Small intestine (tissue), 7 donors: Measurements from ENCODE around the gene TWIST2. TPM values are rescaled to one million over a fixed set of nuclear protein-coding genes. Genes with fewer than 3 reads are reported as not detected.

ENCODE experiments used
- DNase-seq, 2 donors: peaks; one replicate each; pipeline versions ENCODE4 v3.0.0 to v3.0.0-alpha.2; 2013
- FAIRE-seq: peaks from 2 replicates; lab custom pipeline; 2012; peaks lifted over from hg19 to GRCh38; lab: Jason Lieb, UNC
- H3K27ac ChIP-seq, 3 donors: one replicate each; pipeline ENCODE4 v1.5.1; 2013; ENCODE audit warnings: low read length in 2 of 3, mild to moderate bottlenecking in 2 of 3, control low read depth in 1 of 3, inconsistent platforms in 1 of 3, low read depth in 1 of 3, moderate library complexity in 1 of 3
- H3K27me3 ChIP-seq, 3 donors: one replicate each; pipeline ENCODE4 v1.6.1; 2013; ENCODE audit warnings: low read length in 3 of 3, inconsistent platforms in 1 of 3; ENCODE audit not compliant: control insufficient read depth in 3 of 3, insufficient read depth in 3 of 3
- H3K36me3 ChIP-seq, 3 donors: one replicate each; pipeline ENCODE4 v1.6.1; 2013; ENCODE audit warnings: low read length in 3 of 3, inconsistent platforms in 1 of 3, low read depth in 1 of 3, mild to moderate bottlenecking in 1 of 3, moderate library complexity in 1 of 3; ENCODE audit not compliant: control insufficient read depth in 3 of 3, insufficient read depth in 2 of 3
- H3K4me1 ChIP-seq, 3 donors: one replicate each; pipeline ENCODE4 v1.6.1; 2013; ENCODE audit warnings: low read length in 2 of 3, inconsistent platforms in 1 of 3, low read depth in 1 of 3, mild to moderate bottlenecking in 1 of 3, moderate library complexity in 1 of 3; ENCODE audit not compliant: control insufficient read depth in 3 of 3, insufficient read depth in 2 of 3
- H3K4me3 ChIP-seq, 3 donors: one replicate each; pipeline ENCODE4 v1.5.1; 2013; ENCODE audit warnings: low read length in 3 of 3, control low read depth in 1 of 3, inconsistent platforms in 1 of 3, low read depth in 1 of 3, mild to moderate bottlenecking in 1 of 3, moderate library complexity in 1 of 3
- H3K9me3 ChIP-seq, 2 donors: one replicate each; pipeline ENCODE4 v1.6.1; 2013; ENCODE audit warnings: low read depth in 1 of 2, low read length in 1 of 2; ENCODE audit not compliant: control insufficient read depth in 2 of 2, insufficient read depth in 1 of 2
- WGBS, 3 donors: extraction: QIAGEN DNeasy Blood & Tissue Kit; methylation state at CpG; one replicate each; pipeline ENCODE4 v1.1.7; 2013; 5-methylcytosine and 5-hydroxymethylcytosine counted together
- polyA plus RNA-seq, 4 donors: library from polyadenylated mRNA; stranded (reverse) in 3 of 4; unstranded in 1 of 4; fragments of 200-250 nt in 3 of 4; fragments of 120-200 nt in 1 of 4; gene quantifications; one replicate each; pipeline versions ENCODE4 v1.2.1 to v1.2.3, GENCODE V29; 2013
- donor health status: healthy with polysubstance abuse.
- donor health status: control.
- donor health status: control.
- donor health status: Bipolar disorder and iron deficiency.
- donor health status: healthy.

The TWIST2 gene
- polyA plus RNA-seq, 4 donors, result 1.7 to 7.9 (median 3.0) TPM; not detected in 1

- Histone ChIP-seq H3K4me1 (no peaks in the 10 kb centered on the region), H3K27ac (no peak overlapping the region), H3K9me3 (no peaks in the 10 kb centered on the region), H3K27me3 (no peaks in the 10 kb centered on the region), H3K4me3 (no peak overlapping the region), H3K36me3 (no peaks in the 10 kb centered on the region)
- no peak for DNase-seq
- FAIRE-seq, result no peak
- 70 to 89% (median 84%) methylated on average over 4 of the region's 4 CpGs for WGBS, 3 donors
Observed at GRCh38 chr2:238879621-238880377, 31.9 kb downstream of the TWIST2 start.

- Histone ChIP-seq H3K9me3 (no peaks in the 10 kb centered on the region), H3K36me3 (no peaks in the 10 kb centered on the region), H3K27me3 (no peaks in the 10 kb centered on the region), H3K27ac (no peak overlapping the region), H3K4me3 (no peak overlapping the region), H3K4me1 (no peaks in the 10 kb centered on the region)
- no peak for FAIRE-seq
- no peak for DNase-seq
- WGBS, 3 donors, result 58 to 77% (median 74%) methylated on average over 7 of the region's 7 CpGs
Observed at GRCh38 chr2:238881353-238882081, 33.6 kb downstream of the TWIST2 start.

GRCh38 chr2:238882082-238882755 lies 34.3 kb downstream of the TWIST2 start:
- Histone ChIP-seq H3K27ac (no peak overlapping the region), H3K36me3 (no peaks in the 10 kb centered on the region), H3K4me1 (no peaks in the 10 kb centered on the region), H3K9me3 (no peaks in the 10 kb centered on the region), H3K4me3 (no peak overlapping the region), H3K27me3 (no peaks in the 10 kb centered on the region)
- DNase-seq (no peak), FAIRE-seq (no peak)
- WGBS, 3 donors, result 62 to 81% (median 66%) methylated on average over 6 of the region's 6 CpGs

GRCh38 chr2:238883421-238883901 lies 35.6 kb downstream of the TWIST2 start:
- no peak for DNase-seq
- no peaks in the 10 kb centered on the region for H3K9me3 ChIP-seq
- no peak overlapping the region for H3K4me3 ChIP-seq
- WGBS, 3 donors, result 75 to 93% (median 81%) methylated on average over 9 of the region's 9 CpGs
- no peaks in the 10 kb centered on the region for H3K4me1 ChIP-seq
- peaks cover 0 to 2% (median 0%) of the 10 kb centered on the region in 3 donors for H3K36me3 ChIP-seq
- H3K27ac ChIP-seq, result no peak overlapping the region
- peaks cover 0 to 2% (median 0%) of the 10 kb centered on the region in 3 donors for H3K27me3 ChIP-seq
- FAIRE-seq, result no peak

- Histone ChIP-seq H3K27me3 (peaks cover 0 to 2% (median 0%) of the 10 kb centered on the region in 3 donors), H3K4me1 (no peaks in the 10 kb centered on the region), H3K4me3 (no peak overlapping the region), H3K36me3 (peaks cover 0 to 2% (median 0%) of the 10 kb centered on the region in 3 donors), H3K27ac (no peak overlapping the region), H3K9me3 (no peaks in the 10 kb centered on the region)
- 72 to 86% (median 82%) methylated on average over 19 of the region's 19 CpGs for WGBS, 3 donors
- FAIRE-seq (no peak), DNase-seq (no peak)
Observed at GRCh38 chr2:238884122-238884811, 36.4 kb downstream of the TWIST2 start.

- Histone ChIP-seq H3K36me3 (peaks cover 0 to 2% (median 0%) of the 10 kb centered on the region in 3 donors), H3K27me3 (peaks cover 0 to 2% (median 0%) of the 10 kb centered on the region in 3 donors), H3K4me3 (no peak overlapping the region), H3K9me3 (no peaks in the 10 kb centered on the region), H3K4me1 (no peaks in the 10 kb centered on the region), H3K27ac (no peak overlapping the region)
- DNase-seq (no peak), FAIRE-seq (no peak)
- WGBS, 3 donors, result 83 to 89% (median 86%) methylated on average over 14 of the region's 14 CpGs
Observed at GRCh38 chr2:238884812-238885408, 37.0 kb downstream of the TWIST2 start.

- H3K27me3 ChIP-seq, result peaks cover 0 to 2% (median 0%) of the 10 kb centered on the region in 3 donors
- H3K27ac ChIP-seq, result no peak overlapping the region
- DNase-seq (no peak), FAIRE-seq (no peak)
- 60 to 79% (median 60%) methylated on average over 13 of the region's 13 CpGs for WGBS, 3 donors
- no peak overlapping the region for H3K4me3 ChIP-seq
- no peaks in the 10 kb centered on the region for H3K9me3 ChIP-seq
- peaks cover 0 to 2% (median 0%) of the 10 kb centered on the region in 3 donors for H3K36me3 ChIP-seq
- no peaks in the 10 kb centered on the region for H3K4me1 ChIP-seq
Observed at GRCh38 chr2:238886453-238887094, 38.7 kb downstream of the TWIST2 start.
